PC-9 (cell line): ENCODE results near the gene BPIFB1. TPM values are rescaled to one million over a fixed set of nuclear protein-coding genes. Genes with fewer than 3 reads are reported as not detected.

Experiments used
- BruUV-seq: library from RNA; stranded (reverse); fragments of 400-500 nt; replicated peaks from 2 replicates; lab custom pipeline; 2021; lab: Mats Ljungman, UMichigan
- CTCF ChIA-PET: fragments of 300-600 bp; sonication (Branson Sonifier 250); formaldehyde crosslinking; loops from one replicate; lab custom pipeline; 2022; ENCODE audit warnings: antibody characterized with exemption; lab: Charles Lee
- POLR2A ChIA-PET: fragments of 300-600 bp; sonication (Branson Sonifier 250); formaldehyde crosslinking; loops from one replicate; lab custom pipeline; 2022; ENCODE audit warnings: antibody characterized with exemption; ENCODE audit not compliant: unreplicated experiment; lab: Charles Lee
- DNase-seq, 2 experiments: peaks; one replicate each; pipeline versions ENCODE4 v3.0.0 to v3.0.0-alpha.2; 2015 to 2022; ENCODE audit warnings: mixed read lengths in 1 of 2
- H2AFZ ChIP-seq: fragments of 200-600 bp; sonication (generic); 2 replicates; pipeline ENCODE4 v1.8.1; 2017; ENCODE audit warnings: antibody characterized with exemption
- H3F3A ChIP-seq: fragments of 200-600 bp; sonication (generic); 2 replicates; pipeline ENCODE4 v1.8.1; 2017; ENCODE audit warnings: antibody characterized with exemption, mild to moderate bottlenecking, low read depth; ENCODE audit not compliant: insufficient read depth
- H3K27ac ChIP-seq: fragments of 200-600 bp; sonication (generic); 2 replicates; pipeline ENCODE4 v1.6.1; 2016; ENCODE audit warnings: mixed run types
- H3K27me3 ChIP-seq: fragments of 200-600 bp; sonication (generic); 2 replicates; pipeline ENCODE4 v1.6.1; 2016; ENCODE audit warnings: low read depth, mixed run types; ENCODE audit not compliant: insufficient read depth
- H3K36me3 ChIP-seq: fragments of 200-600 bp; sonication (generic); 2 replicates; pipeline ENCODE4 v1.6.1; 2016; ENCODE audit warnings: low read depth, mixed run types
- H3K4me1 ChIP-seq: fragments of 200-600 bp; sonication (generic); replicated peaks from 2 replicates; pipeline ENCODE4 v1.6.1; 2016; ENCODE audit warnings: mixed run types; ENCODE audit not compliant: insufficient read depth
- H3K4me2 ChIP-seq: fragments of 200-600 bp; sonication (generic); 2 replicates; pipeline ENCODE4 v1.6.1; 2017; ENCODE audit warnings: mixed run types
- H3K4me3 ChIP-seq: fragments of 200-600 bp; sonication (generic); 2 replicates; pipeline ENCODE4 v1.6.1; 2016; ENCODE audit warnings: mixed run types
- H3K79me2 ChIP-seq: fragments of 200-600 bp; sonication (generic); 2 replicates; pipeline ENCODE4 v1.6.1; 2017; ENCODE audit warnings: low read depth, mixed run types
- H3K9me2 ChIP-seq: fragments of 200-600 bp; sonication (generic); 2 replicates; pipeline ENCODE4 v1.8.1; 2017; ENCODE audit warnings: mild to moderate bottlenecking; ENCODE audit not compliant: insufficient read depth
- H3K9me3 ChIP-seq: fragments of 200-600 bp; sonication (generic); 2 replicates; pipeline ENCODE4 v1.8.1; 2016; ENCODE audit warnings: low read depth; ENCODE audit not compliant: insufficient read depth
- H4K20me1 ChIP-seq: fragments of 200-600 bp; sonication (generic); 2 replicates; pipeline ENCODE4 v1.8.1; 2017; ENCODE audit not compliant: insufficient read depth
- CTCF ChIP-seq: fragments of 200-600 bp; sonication (generic); conservative IDR thresholded peaks from 2 replicates; pipeline ENCODE4 v1.6.1; 2017; ENCODE audit warnings: mixed run types, antibody characterized with exemption, mild to moderate bottlenecking, moderate library complexity
- EZH2 ChIP-seq: fragments of 200-600 bp; sonication (generic); IDR thresholded peaks from 2 replicates; pipeline ENCODE4 v1.8.0; 2017; ENCODE audit warnings: antibody characterized with exemption, low read depth
- intact Hi-C: fragments of 100-400 bp; cut with micrococcal nuclease; formaldehyde crosslinking; loops from one replicate; pipeline ENCODE4 v1.10.0; 2022; ENCODE audit not compliant: unreplicated experiment
- total RNA-seq: library from RNA; stranded (reverse); gene quantifications from 2 replicates; pipeline ENCODE4 v1.2.3, GENCODE V29; 2021

The BPIFB1 gene
- total RNA-seq, 1 experiment from 2014 or later, result not detected

GRCh38 chr20:33352258-33353012 lies 69.4 kb downstream of the BPIFB1 start:
- intact Hi-C loops, result no loop called here
- TF ChIP-seq CTCF, result no peak
- TF ChIP-seq EZH2, result no peak
- no peak for DNase-seq
- H3K4me1 ChIP-seq, result no peaks in the 10 kb centered on the region
- no peaks in the 10 kb centered on the region for H3K79me2 ChIP-seq
- POLR2A ChIA-PET, result no interaction called here
- H3K27ac ChIP-seq, result no peak overlapping the region
- no peaks in the 10 kb centered on the region for H3K9me3 ChIP-seq
- H2AFZ ChIP-seq, result no peak overlapping the region
- CTCF ChIA-PET, result interaction anchor here (0.5 to 0.7 kb wide), 2 partner anchors 431 to 1364 kb away, joined by 3 to 7 read pairs; no protein-coding TSS in a partner anchor
- no peaks in the 10 kb centered on the region for H3K36me3 ChIP-seq
- no peaks in the 10 kb centered on the region for H3K27me3 ChIP-seq
- H3K4me2 ChIP-seq, result no peak overlapping the region
- no TSS peak for BruUV-seq
- H3K9me2 ChIP-seq, result no peaks in the 10 kb centered on the region
- no peak overlapping the region for H3K4me3 ChIP-seq
- H4K20me1 ChIP-seq, result no peaks in the 10 kb centered on the region
- H3F3A ChIP-seq, result no peaks in the 10 kb centered on the region

GRCh38 chr20:33353013-33353402 lies 70.0 kb downstream of the BPIFB1 start:
- Histone ChIP-seq H3K36me3 (no peaks in the 10 kb centered on the region), H3K4me2 (no peak overlapping the region), H3K27me3 (no peaks in the 10 kb centered on the region), H3K27ac (no peak overlapping the region), H3K79me2 (no peaks in the 10 kb centered on the region), H3F3A (no peaks in the 10 kb centered on the region), H3K4me1 (no peaks in the 10 kb centered on the region), H3K9me3 (no peaks in the 10 kb centered on the region), H2AFZ (no peak overlapping the region), H3K9me2 (no peaks in the 10 kb centered on the region), H3K4me3 (no peak overlapping the region), H4K20me1 (no peaks in the 10 kb centered on the region)
- ChIA-PET POLR2A (no interaction called here), CTCF (no interaction called here)
- no TSS peak for BruUV-seq
- no peak for TF ChIP-seq CTCF
- TF ChIP-seq EZH2, result no peak
- no peak for DNase-seq
- intact Hi-C loops, result no loop called here

Other genes with a start within 250 kb of the BPIFB1 start
- gene BPIFB3, start 229.3 kb upstream of the BPIFB1 start, total RNA-seq, result not detected in 2 replicates
- not detected in 2 replicates for gene BPIFB4, start 203.6 kb upstream of the BPIFB1 start, total RNA-seq
- gene BPIFA2, start 115.1 kb upstream of the BPIFB1 start, total RNA-seq, result not detected in 2 replicates
- gene BPIFA3, start 65.9 kb upstream of the BPIFB1 start, total RNA-seq, result not detected in 2 replicates
- gene BPIFA1, start 47.2 kb upstream of the BPIFB1 start, total RNA-seq, result not detected in 2 replicates
- gene CDK5RAP1, start 118.3 kb downstream of the BPIFB1 start, total RNA-seq, result 39.7 and 45.3 TPM in 2 replicates
- 7.6 and 10.1 TPM in 2 replicates for gene SNTA1, start 160.5 kb downstream of the BPIFB1 start, total RNA-seq
- gene CBFA2T2, start 206.9 kb downstream of the BPIFB1 start, total RNA-seq, result 20.0 and 22.7 TPM in 2 replicates